Pancreas (tissue), 10 donors: ENCODE results near the gene AKR1C1. TPM values are rescaled to one million over a fixed set of nuclear protein-coding genes. Genes with fewer than 3 reads are reported as not detected.
"Not testable (repeated sequence)": the region's sequence is repeated elsewhere in the genome, so short reads cannot be mapped to it uniquely, and the experiment has no call there.

Experiments
- ATAC-seq, 4 donors: fragments of 200-7000 bp; cut with Tn5 transposase; one replicate each; pipeline versions ENCODE4 v1.8.0 to v1.9.1; 2020; ENCODE audit warnings: mild to moderate bottlenecking in 4 of 4, moderate library complexity in 4 of 4
- DNase-seq, 6 donors: peaks; one replicate each; pipeline ENCODE4 v3.0.0-alpha.2; 2020
- FAIRE-seq: peaks from 2 replicates; lab custom pipeline; 2012; peaks lifted over from hg19 to GRCh38; lab: Jason Lieb, UNC
- H3K27ac ChIP-seq, 4 donors: fragments of 200-600 bp; sonication (generic); 1 replicate in 3 of 4; 2 replicates in 1 of 4; pipeline versions ENCODE4 v1.5.0 to v1.8.0; 2020
- H3K27me3 ChIP-seq, 4 donors: fragments of 200-600 bp; one replicate each; pipeline ENCODE4 v1.8.0; 2021
- H3K36me3 ChIP-seq, 3 donors: fragments of 200-600 bp; sonication (generic) in 1 of 3; one replicate each; pipeline versions ENCODE4 v1.5.0 to v1.8.0; 2020 to 2021
- H3K4me1 ChIP-seq, 3 donors: fragments of 200-600 bp; one replicate each; pipeline ENCODE4 v1.8.0; 2021
- H3K4me3 ChIP-seq, 4 donors: fragments of 200-600 bp; sonication (generic) in 2 of 4; one replicate each; pipeline versions ENCODE4 v1.5.0 to v1.8.0; 2020 to 2021
- H3K9me3 ChIP-seq, 4 donors: fragments of 200-600 bp; one replicate each; pipeline ENCODE4 v1.8.0; 2021
- CTCF ChIP-seq, 4 donors: fragments of 200-600 bp; sonication (generic) in 3 of 4; IDR thresholded peaks; one replicate each; pipeline versions ENCODE4 v1.5.0 to v1.8.0; 2021; ENCODE audit warnings: antibody characterized with exemption in 4 of 4
- WGBS, 2 donors: extraction: QIAGEN DNeasy Blood & Tissue Kit; methylation state at CpG; one replicate each; pipeline ENCODE4 v1.1.7; 2013; 5-methylcytosine and 5-hydroxymethylcytosine counted together
- intact Hi-C, 3 donors: fragments of 100-400 bp; cut with DNase I; formaldehyde crosslinking; loops; one replicate each; pipeline versions ENCODE4 v1.11.1 to v1.14.2; 2022
- polyA plus RNA-seq, 2 donors: library from polyadenylated mRNA; stranded (reverse); fragments of 200-250 nt; gene quantifications; one replicate each; pipeline ENCODE4 v1.2.3, GENCODE V29; 2013
- total RNA-seq, 6 donors: library from RNA; stranded (reverse); fragmentation: NEBNext Ultra II Directional in 4 of 6; extraction: Animal tissue kit (Norgen Biotek cat#: 25700) in 4 of 6; gene quantifications; one replicate each; pipeline versions ENCODE4 v1.2.1 to v1.2.4, GENCODE V29; 2021 to 2023
- donor health status: healthy with polysubstance abuse.
- donor health status: DM: no; HTN: no; CAD: no; lungs with moderate emphysema.
- donor health status: DM: no; HTN: no; CAD: no.
- donor health status: control.
- donor health status: control.
- donor health status: Bipolar disorder and iron deficiency.
- donor health status: DM: yes; HTN: yes; CAD: no.
- donor health status: DM: no; HTN: no; CAD: no.
- donor health status: DM: no; HTN: no; CAD: no.
- donor health status: DM: yes; HTN: yes; CAD: no.

AKR1C1 gene
- total and polyA plus RNA-seq, 8 donors = 4.1 to 17.4 (median 9.1) TPM

GRCh38 chr10:5021624-5022290 lies 58.5 kb downstream of the AKR1C1 start:
- H3K27ac ChIP-seq, H3K9me3 ChIP-seq, intact Hi-C loops, FAIRE-seq, H3K36me3 ChIP-seq, ATAC-seq, H3K27me3 ChIP-seq, DNase-seq, H3K4me3 ChIP-seq: not testable (repeated sequence)
- WGBS, 2 donors = 73 to 86% methylated on average over 9 of the region's 10 CpGs
- H3K4me1 ChIP-seq = peaks cover 0 to 15% (median 0%) of the 10 kb centered on the region in 3 donors

- Histone ChIP-seq H3K4me3 (no peak overlapping the region), H3K27ac (no peak overlapping the region), H3K9me3 (no peaks in the 10 kb centered on the region), H3K36me3 (no peaks in the 10 kb centered on the region), H3K27me3 (no peaks in the 10 kb centered on the region), H3K4me1 (peaks cover 0 to 15% (median 0%) of the 10 kb centered on the region in 3 donors)
- WGBS, 2 donors = 60 to 79% methylated on average over 4 of the region's 4 CpGs
- no peak for FAIRE-seq
- no peak for TF ChIP-seq CTCF (IDR thresholded peaks at IDR 0.05)
- no peak for ATAC-seq
- DNase-seq = no peak
- intact Hi-C loops = no loop called here
Observed at GRCh38 chr10:5023177-5023805, 60.1 kb downstream of the AKR1C1 start.

GRCh38 chr10:5025461-5025881 lies 62.3 kb downstream of the AKR1C1 start:
- peak overlapping the region in 1 of 4 donors; percentile 27 for H3K27ac ChIP-seq
- FAIRE-seq, H3K4me3 ChIP-seq, H3K4me1 ChIP-seq, H3K27me3 ChIP-seq, intact Hi-C loops, H3K36me3 ChIP-seq, H3K9me3 ChIP-seq: not testable (repeated sequence)
- DNase-seq (peak in 1 of 6 donors; percentile 35), ATAC-seq (peak; percentile 38 to 94 (median 82))

- intact Hi-C loops = no loop called here
Observed at GRCh38 chr10:5030989-5031388, 67.8 kb downstream of the AKR1C1 start.

GRCh38 chr10:5031588-5031987 lies 68.4 kb downstream of the AKR1C1 start:
- H3K4me1 ChIP-seq, H3K27ac ChIP-seq, ATAC-seq, DNase-seq, intact Hi-C loops, H3K27me3 ChIP-seq, H3K4me3 ChIP-seq, FAIRE-seq, H3K36me3 ChIP-seq, H3K9me3 ChIP-seq: not testable (repeated sequence)
- WGBS, 2 donors = 83 to 93% methylated on average over 4 of the region's 4 CpGs

More at GRCh38 chr10:5030989-5031388, 67.8 kb downstream of the AKR1C1 start:
- no peak for ATAC-seq
- no peaks in the 10 kb centered on the region for H3K9me3 ChIP-seq
- DNase-seq = no peak
- no peaks in the 10 kb centered on the region for H3K27me3 ChIP-seq
- peak; percentile 77 for FAIRE-seq
- TF ChIP-seq CTCF (IDR thresholded peaks at IDR 0.05) = no peak
- no peaks in the 10 kb centered on the region for H3K4me1 ChIP-seq
- H3K4me3 ChIP-seq = no peak overlapping the region
- H3K36me3 ChIP-seq = no peaks in the 10 kb centered on the region
- WGBS, 2 donors = 93 to 96% methylated on average over 1 of the region's 1 CpG
- no peak overlapping the region for H3K27ac ChIP-seq

GRCh38 chr10:5032444-5032843 lies 69.2 kb downstream of the AKR1C1 start:
- not testable (repeated sequence) for ATAC-seq, FAIRE-seq, H3K9me3 ChIP-seq

More at GRCh38 chr10:5032444-5032843, 69.2 kb downstream of the AKR1C1 start:
- H3K27ac ChIP-seq, DNase-seq, H3K4me1 ChIP-seq, H3K36me3 ChIP-seq, H3K4me3 ChIP-seq, H3K27me3 ChIP-seq, intact Hi-C loops: not testable (repeated sequence)
- 92 to 96% methylated on average over 8 to 22 of the region's 22 CpGs for WGBS, 2 donors

Other genes starting within 250 kb of the AKR1C1 start
- gene AKR1E2, start 137.2 kb upstream of the AKR1C1 start, total RNA-seq = 10 to 100 TPM in 1 of 6 donors, 1 to 10 TPM in 5; 1.5 to 10.2 (median 2.7) TPM
- 1 to 10 TPM in 1 of 2 donors, under 1 TPM in 1; 0.85 to 1.1 TPM for gene AKR1E2, start 137.2 kb upstream of the AKR1C1 start, polyA plus RNA-seq
- 10 to 100 TPM in 1 of 6 donors, 1 to 10 TPM in 5; 3.2 to 10.9 (median 5.6) TPM for gene AKR1C2, start 40.4 kb downstream of the AKR1C1 start, total RNA-seq
- gene AKR1C2, start 40.4 kb downstream of the AKR1C1 start, polyA plus RNA-seq = 1 to 10 TPM; 2.9 to 5.1 TPM
- gene AKR1C3, start 131.0 kb downstream of the AKR1C1 start, total RNA-seq = 10 to 100 TPM; 14.5 to 36.1 (median 22.2) TPM
- 10 to 100 TPM in 1 of 2 donors, 1 to 10 TPM in 1; 8.7 to 17.1 TPM for gene AKR1C3, start 131.0 kb downstream of the AKR1C1 start, polyA plus RNA-seq
- not detected for gene AKR1C8, start 221.7 kb downstream of the AKR1C1 start, total RNA-seq
- gene AKR1C8, start 221.7 kb downstream of the AKR1C1 start, polyA plus RNA-seq = not detected
- under 1 TPM in 3 of 6 donors, not detected in 3; 0.14 to 0.28 (median 0.25) TPM for gene AKR1C4, start 233.4 kb downstream of the AKR1C1 start, total RNA-seq
- under 1 TPM in 1 of 2 donors, not detected in 1; 0.07 TPM for gene AKR1C4, start 233.4 kb downstream of the AKR1C1 start, polyA plus RNA-seq